ENCODE results near the gene PRMT3. TPM values are rescaled to one million over a fixed set of nuclear protein-coding genes. Genes with fewer than 3 reads are reported as not detected.
"Not testable (repeated sequence)": the region's sequence is repeated elsewhere in the genome, so short reads cannot be mapped to it uniquely, and the experiment has no call there.

The PRMT3 gene
- total RNA-seq, 1 donor from 2014 or later, result 10.2 TPM

DNA sequence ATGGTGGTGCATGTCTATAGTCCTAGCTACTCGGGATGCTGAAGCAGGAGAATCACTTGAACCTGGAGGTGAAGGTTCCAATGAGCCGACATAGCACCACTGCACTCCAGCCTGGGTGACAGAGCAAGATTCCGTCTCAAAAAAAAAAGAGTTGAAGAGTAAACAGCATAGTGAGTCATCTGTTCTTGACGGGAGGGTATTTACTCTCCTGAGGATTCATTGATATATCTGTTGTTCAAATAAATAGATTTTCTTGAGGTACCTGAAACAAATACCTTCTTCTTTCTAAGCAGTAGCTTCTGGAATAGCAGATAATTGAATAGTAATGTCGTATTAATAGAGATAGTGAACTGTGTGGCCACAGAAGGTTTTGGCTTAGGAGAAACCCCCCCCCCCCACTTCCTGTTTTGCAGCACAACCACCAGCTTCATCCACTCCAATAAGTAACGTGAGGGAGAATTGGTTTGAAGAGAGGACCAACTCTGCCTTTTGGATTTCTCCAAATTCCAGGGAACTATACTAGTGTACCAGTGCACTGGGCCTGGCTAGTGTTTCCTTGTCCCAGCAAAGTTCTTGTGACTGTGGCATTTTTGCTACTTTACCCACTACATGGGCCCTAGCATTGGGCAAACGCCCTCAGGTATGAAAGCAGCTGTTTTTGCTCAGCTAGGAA, 90.0 kb downstream of the PRMT3 start:
- Histone ChIP-seq H3K27me3 (no peaks in the 10 kb centered on the region), H3K9me3 (no peaks in the 10 kb centered on the region), H3K36me3 (no peaks in the 10 kb centered on the region), H3K27ac (no peak overlapping the region), H3K4me3 (no peak overlapping the region), H3K4me1 (peaks cover 4% of the 10 kb centered on the region)
- TF ChIP-seq, protein P1, sequence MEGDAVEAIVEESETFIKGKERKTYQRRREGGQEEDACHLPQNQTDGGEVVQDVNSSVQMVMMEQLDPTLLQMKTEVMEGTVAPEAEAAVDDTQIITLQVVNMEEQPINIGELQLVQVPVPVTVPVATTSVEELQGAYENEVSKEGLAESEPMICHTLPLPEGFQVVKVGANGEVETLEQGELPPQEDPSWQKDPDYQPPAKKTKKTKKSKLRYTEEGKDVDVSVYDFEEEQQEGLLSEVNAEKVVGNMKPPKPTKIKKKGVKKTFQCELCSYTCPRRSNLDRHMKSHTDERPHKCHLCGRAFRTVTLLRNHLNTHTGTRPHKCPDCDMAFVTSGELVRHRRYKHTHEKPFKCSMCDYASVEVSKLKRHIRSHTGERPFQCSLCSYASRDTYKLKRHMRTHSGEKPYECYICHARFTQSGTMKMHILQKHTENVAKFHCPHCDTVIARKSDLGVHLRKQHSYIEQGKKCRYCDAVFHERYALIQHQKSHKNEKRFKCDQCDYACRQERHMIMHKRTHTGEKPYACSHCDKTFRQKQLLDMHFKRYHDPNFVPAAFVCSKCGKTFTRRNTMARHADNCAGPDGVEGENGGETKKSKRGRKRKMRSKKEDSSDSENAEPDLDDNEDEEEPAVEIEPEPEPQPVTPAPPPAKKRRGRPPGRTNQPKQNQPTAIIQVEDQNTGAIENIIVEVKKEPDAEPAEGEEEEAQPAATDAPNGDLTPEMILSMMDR (IDR thresholded peaks at IDR 0.05), result no peak
- intact Hi-C loops (cut with DNase I), result no loop called here
- ATAC-seq, result no peak
- DNase-seq, result no peak

- no peaks in the 10 kb centered on the region for H3K36me3 ChIP-seq
- no peaks in the 10 kb centered on the region for H3K27me3 ChIP-seq
- H3K27ac ChIP-seq, result no peak overlapping the region
- peaks cover 4% of the 10 kb centered on the region for H3K4me1 ChIP-seq
- H3K9me3 ChIP-seq, result no peaks in the 10 kb centered on the region
- no peak for ATAC-seq
- H3K4me3 ChIP-seq, result no peak overlapping the region
- DNase-seq, result no peak
- TF ChIP-seq, protein P1 (IDR thresholded peaks at IDR 0.05), result no peak
- intact Hi-C loops (cut with DNase I), result no loop called here
These were observed 92.0 kb downstream of the PRMT3 start for GRCh38 chr11:20479513-20479912.

GRCh38 chr11:20483931-20484330, 96.4 kb downstream of the PRMT3 start:
- Histone ChIP-seq H3K27me3 (no peaks in the 10 kb centered on the region), H3K36me3 (no peaks in the 10 kb centered on the region), H3K4me3 (no peak overlapping the region), H3K9me3 (no peaks in the 10 kb centered on the region), H3K4me1 (no peaks in the 10 kb centered on the region), H3K27ac (no peak overlapping the region)
- DNase-seq, result no peak
- intact Hi-C loops (cut with DNase I), result no loop called here
- TF ChIP-seq, protein P1 (IDR thresholded peaks at IDR 0.05), result no peak
- no peak for ATAC-seq

DNA sequence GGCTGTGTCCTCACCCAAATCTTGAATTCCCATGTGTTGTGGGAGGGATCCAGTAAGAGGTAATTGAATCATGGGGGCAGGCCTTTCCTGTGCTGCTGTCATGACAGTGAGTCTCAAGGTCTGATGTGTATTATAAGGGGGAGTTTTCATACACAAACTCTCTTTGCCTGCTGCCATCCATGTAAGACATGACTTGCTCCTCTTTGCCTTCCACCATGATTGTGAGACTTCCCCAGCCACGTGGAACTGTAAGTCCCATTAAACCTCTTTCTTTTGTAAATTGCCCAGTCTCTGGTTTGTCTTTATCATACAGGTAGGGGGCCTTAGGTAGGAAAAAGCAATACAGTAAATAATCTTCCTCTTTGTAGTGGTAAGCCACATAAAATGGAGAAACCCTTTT, 96.9 kb downstream of the PRMT3 start:
- H3K27me3 ChIP-seq; intact Hi-C loops (cut with DNase I); H3K36me3 ChIP-seq; H3K4me3 ChIP-seq; H3K9me3 ChIP-seq; ATAC-seq; DNase-seq; H3K27ac ChIP-seq; H3K4me1 ChIP-seq: not testable (repeated sequence)

GRCh38 chr11:20488352-20488751, 100.8 kb downstream of the PRMT3 start:
- no peaks in the 10 kb centered on the region for H3K27me3 ChIP-seq
- no peak for ATAC-seq
- H3K4me1 ChIP-seq, result no peaks in the 10 kb centered on the region
- TF ChIP-seq, protein P1 (IDR thresholded peaks at IDR 0.05), result no peak
- intact Hi-C loops (cut with DNase I), result no loop called here
- no peaks in the 10 kb centered on the region for H3K36me3 ChIP-seq
- no peak for DNase-seq
- no peaks in the 10 kb centered on the region for H3K9me3 ChIP-seq
- no peak overlapping the region for H3K27ac ChIP-seq
- no peak overlapping the region for H3K4me3 ChIP-seq

GRCh38 chr11:20489948-20490347, 102.4 kb downstream of the PRMT3 start:
- DNase-seq, result no peak
- no peaks in the 10 kb centered on the region for H3K27me3 ChIP-seq
- no peaks in the 10 kb centered on the region for H3K4me1 ChIP-seq
- no peak overlapping the region for H3K27ac ChIP-seq
- no peaks in the 10 kb centered on the region for H3K9me3 ChIP-seq
- TF ChIP-seq, protein P1 (IDR thresholded peaks at IDR 0.05), result no peak
- intact Hi-C loops (cut with DNase I), result no loop called here
- H3K4me3 ChIP-seq, result no peak overlapping the region
- H3K36me3 ChIP-seq, result no peaks in the 10 kb centered on the region
- ATAC-seq, result no peak

All from upper lobe of right lung (tissue), 1 donor.